Panc1 (cell line): ENCODE results near the gene DNASE1L2. TPM values are rescaled to one million over a fixed set of nuclear protein-coding genes. Genes with fewer than 3 reads are reported as not detected.

Source experiments
- ATAC-seq: fragments of 200-7000 bp; cut with Tn5 transposase; 2 replicates; pipeline ENCODE4 v1.9.1; 2020; ENCODE audit warnings: mild to moderate bottlenecking, moderate library complexity
- BruUV-seq: library from RNA; stranded (reverse); fragments of 400-500 nt; replicated peaks from 2 replicates; lab custom pipeline; 2021; lab: Mats Ljungman, UMichigan
- CTCF ChIA-PET: fragments of 300-600 bp; sonication (Branson Sonifier 250); formaldehyde crosslinking; loops from one replicate; lab custom pipeline; 2022; ENCODE audit warnings: antibody characterized with exemption; lab: Charles Lee
- POLR2A ChIA-PET: fragments of 300-600 bp; sonication (Branson Sonifier 250); formaldehyde crosslinking; loops from one replicate; lab custom pipeline; 2022; ENCODE audit warnings: antibody characterized with exemption; lab: Charles Lee
- DNase-seq: peaks from one replicate; pipeline ENCODE4 v3.0.0-alpha.2; 2010; ENCODE audit warnings: low read depth, low spot score
- H3K27ac ChIP-seq: 2 replicates; pipeline ENCODE4 v1.5.1; 2011; ENCODE audit warnings: mild to moderate bottlenecking, low read length, inconsistent platforms
- H3K27me3 ChIP-seq: fragments of 200-500 bp; sonication (Bioruptor generic); 2 replicates; pipeline ENCODE4 v1.6.0; 2014; ENCODE audit warnings: low read length, inconsistent platforms; ENCODE audit not compliant: control insufficient read depth, insufficient read depth
- H3K36me3 ChIP-seq: fragments of 200-500 bp; sonication (Bioruptor generic); 2 replicates; pipeline ENCODE4 v1.5.1; 2014; ENCODE audit warnings: inconsistent platforms, mild to moderate bottlenecking, low read length, moderate library complexity; ENCODE audit not compliant: control insufficient read depth, insufficient read depth
- H3K4me1 ChIP-seq: 2 replicates; pipeline ENCODE4 v1.5.1; 2011; ENCODE audit warnings: inconsistent platforms, mild to moderate bottlenecking, low read length, moderate library complexity; ENCODE audit not compliant: control insufficient read depth, insufficient read depth
- H3K4me3 ChIP-seq, 2 experiments: 2 replicates each; pipeline ENCODE4 v1.5.1; 2011 to 2012; ENCODE audit warnings: low read depth in 2 of 2, low read length in 2 of 2, mild to moderate bottlenecking in 2 of 2, inconsistent platforms in 1 of 2, moderate library complexity in 1 of 2
- H3K9me3 ChIP-seq: fragments of 200-500 bp; sonication (Bioruptor generic); 2 replicates; pipeline ENCODE4 v1.5.1; 2014; ENCODE audit warnings: low read depth, mild to moderate bottlenecking, inconsistent platforms, low read length, moderate library complexity; ENCODE audit not compliant: control insufficient read depth, insufficient read depth
- CTCF ChIP-seq: fragments of 450-650 bp; IDR thresholded peaks from 2 replicates; pipeline ENCODE4 v1.5.1; 2017; ENCODE audit warnings: mild to moderate bottlenecking
- POLR2AphosphoS5 ChIP-seq: IDR thresholded peaks from 2 replicates; pipeline ENCODE4 v1.6.1; 2012; ENCODE audit warnings: mild to moderate bottlenecking, low read depth, low read length, moderate library complexity
- REST ChIP-seq, 2 experiments: IDR thresholded peaks; 2 replicates each; pipeline ENCODE4 v1.6.1; 2011 to 2012; ENCODE audit warnings: low read depth in 2 of 2, control low read depth in 1 of 2, low read length in 1 of 2, mild to moderate bottlenecking in 1 of 2, moderate library complexity in 1 of 2; ENCODE audit not compliant: insufficient read depth in 1 of 2
- SIN3A ChIP-seq: IDR thresholded peaks from 2 replicates; pipeline ENCODE4 v1.6.1; 2012; ENCODE audit warnings: low read depth, mild to moderate bottlenecking, low read length, moderate library complexity, borderline replicate concordance; ENCODE audit not compliant: insufficient read depth
- TCF7L2 ChIP-seq: IDR thresholded peaks from 2 replicates; pipeline ENCODE4 v1.6.1; 2011; ENCODE audit warnings: mild to moderate bottlenecking, low read depth, low read length, inconsistent platforms
- in situ Hi-C: cut with HindIII; loops from 2 replicates; pipeline ENCODE4 v1.10.0; 2016; ENCODE audit warnings: low sequenced_read_pairs, low pct_unique_long_range_greater_than_20kb
- intact Hi-C: fragments of 100-400 bp; cut with micrococcal nuclease; formaldehyde crosslinking; loops from one replicate; pipeline ENCODE4 v1.10.0; 2022; ENCODE audit not compliant: unreplicated experiment
- total RNA-seq: library from RNA; stranded (reverse); gene quantifications from one replicate; pipeline ENCODE4 v1.2.1, GENCODE V29; 2021; ENCODE audit not compliant: unreplicated experiment

Gene DNASE1L2
- total RNA-seq, 1 experiment from 2014 or later, result 4.4 TPM

- ATAC-seq (no peak), DNase-seq (no peak)
- in situ Hi-C loops (no loop called here), intact Hi-C loops (no loop called here)
- Histone ChIP-seq H3K27ac (no peak overlapping the region), H3K4me3 (peak overlapping the region in 1 of 2 experiments; percentile 20; a peak in 2 of 4 replicates), H3K4me1 (no peaks in the 10 kb centered on the region; the same call in none of the 2 replicates), H3K9me3 (no peaks in the 10 kb centered on the region), H3K27me3 (no peaks in the 10 kb centered on the region), H3K36me3 (no peaks in the 10 kb centered on the region)
- POLR2A ChIA-PET, result interaction anchor here (0.6 kb wide), 1 partner anchor 41 kb away, joined by 9 read pairs; no protein-coding TSS in a partner anchor
- TF ChIP-seq REST (IDR thresholded peaks at IDR 0.05; ENCODE audit: insufficient read depth in 1 of 2, low read depth in 2 of 2, low read length in 1 of 2) (no peak), TCF7L2 (no peak), SIN3A (no peak), CTCF (no peak), POLR2AphosphoS5 (no peak)
- CTCF ChIA-PET, result no interaction called here
- BruUV-seq, result no TSS peak
Observed at GRCh38 chr16:2196981-2197511, 39.2 kb upstream of the DNASE1L2 start.

- BruUV-seq, result no TSS peak
- CTCF ChIA-PET, result interaction anchor here (0.5 kb wide), 1 partner anchor 737 kb away, joined by 9 read pairs; no protein-coding TSS in a partner anchor
- no peak for ATAC-seq
- DNase-seq, result no peak
- in situ Hi-C loops (no loop called here), intact Hi-C loops (no loop called here)
- H3K9me3 ChIP-seq, result no peaks in the 10 kb centered on the region
- H3K4me3 ChIP-seq, result no peak overlapping the region
- H3K4me1 ChIP-seq, result no peaks in the 10 kb centered on the region; the same call in none of the 2 replicates
- POLR2A ChIA-PET, result interaction anchor here (0.6 kb wide), 1 partner anchor 76 kb away, joined by 5 read pairs; no protein-coding TSS in a partner anchor
- no peaks in the 10 kb centered on the region for H3K36me3 ChIP-seq
- no peak overlapping the region for H3K27ac ChIP-seq
- TF ChIP-seq TCF7L2, result no peak
- no peak for TF ChIP-seq SIN3A
- TF ChIP-seq POLR2AphosphoS5, result no peak
- no peak for TF ChIP-seq CTCF
- no peak for TF ChIP-seq REST (IDR thresholded peaks at IDR 0.05; ENCODE audit: insufficient read depth in 1 of 2, low read depth in 2 of 2, low read length in 1 of 2)
- no peaks in the 10 kb centered on the region for H3K27me3 ChIP-seq
Observed at GRCh38 chr16:2197765-2198164, 38.5 kb upstream of the DNASE1L2 start.
